GM18868 (cell line): ENCODE data around the gene LPP.
A peak's percentile ranks its signal among the peaks of the same experiment; 100 is the strongest.

Source experiments
- ATAC-seq: cut with Tn5 transposase; IDR thresholded peaks from one replicate; pipeline ENCODE4 v1.9.1; 2021; ENCODE audit warnings: mild to moderate bottlenecking, moderate library complexity; ENCODE audit not compliant: unreplicated experiment

Gene LPP

DNA sequence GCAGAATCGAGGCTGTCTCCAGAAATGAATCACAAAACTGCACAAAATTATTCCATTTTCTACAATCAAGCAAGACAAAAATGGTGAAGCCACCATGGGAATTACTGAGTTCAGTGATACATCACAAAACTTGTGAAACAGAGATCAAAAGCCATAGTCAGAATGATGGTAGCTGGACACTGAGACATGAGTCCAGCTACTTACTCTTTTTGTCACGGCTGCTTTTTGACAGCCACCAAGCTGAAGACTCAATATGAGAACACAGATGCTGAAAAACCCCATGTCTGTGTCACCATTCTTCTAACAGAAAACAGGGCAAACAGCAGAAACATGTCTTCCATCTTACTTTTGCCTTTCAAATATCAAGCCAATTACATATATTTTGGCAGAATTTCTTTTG lies 237.6 kb downstream of the LPP start:
- ATAC-seq = no peak

DNA sequence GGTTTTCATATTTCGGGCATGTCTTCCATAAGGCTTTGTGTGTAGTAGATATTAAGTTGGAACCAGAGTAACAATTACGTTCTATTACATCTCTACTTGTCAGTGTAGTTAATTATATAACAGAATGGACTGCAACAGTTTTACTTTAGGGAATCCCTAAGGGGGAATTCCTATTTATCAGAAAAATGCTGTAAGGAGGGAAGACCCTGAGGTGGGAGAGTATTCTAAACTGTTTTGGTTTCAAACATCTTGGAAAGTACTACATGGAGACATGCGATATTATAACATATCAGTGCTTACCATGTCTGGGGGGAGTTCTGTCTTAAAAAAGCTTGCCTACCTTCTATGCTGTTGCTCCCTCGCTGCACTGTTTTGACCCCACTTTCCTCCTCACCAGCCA lies 238.1 kb downstream of the LPP start:
- no peak for ATAC-seq

DNA sequence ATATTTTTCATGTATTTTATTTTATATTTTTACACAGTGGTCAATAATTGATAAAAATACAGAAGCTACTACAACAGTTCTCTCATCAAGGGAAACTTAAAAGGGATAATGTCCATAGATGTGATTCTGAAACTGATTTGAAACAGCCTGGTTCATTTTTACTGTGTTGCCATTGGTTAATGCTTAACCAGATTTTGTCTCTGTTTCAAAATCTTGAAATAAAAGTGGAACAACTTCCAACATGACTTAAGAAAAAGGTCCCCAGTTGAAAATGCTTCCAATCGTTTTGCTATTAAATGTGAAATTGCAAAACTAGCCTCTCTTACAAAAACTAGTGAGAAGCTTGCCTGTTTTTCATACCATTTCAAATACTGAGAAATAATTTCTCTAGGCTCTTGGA lies 240.7 kb downstream of the LPP start:
- no peak for ATAC-seq

DNA sequence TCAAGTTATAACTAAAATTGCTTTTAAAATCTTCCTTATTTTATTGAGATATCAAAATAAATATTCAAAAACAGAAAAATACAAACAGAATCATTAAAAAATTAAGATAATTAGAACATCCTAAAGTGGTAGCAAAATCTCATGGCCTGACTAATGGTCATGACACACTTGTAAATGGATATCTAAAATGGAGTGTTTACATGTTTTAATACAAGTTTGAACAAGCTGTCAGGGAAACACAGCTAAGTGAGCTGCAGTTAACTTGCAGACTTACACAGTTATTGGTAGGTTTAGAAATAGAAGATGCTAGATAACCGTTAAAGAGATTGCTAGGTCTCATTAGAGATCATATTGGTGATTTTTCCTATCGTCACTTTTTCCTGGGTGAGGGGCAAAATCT lies 242.3 kb downstream of the LPP start:
- ATAC-seq = no peak

DNA sequence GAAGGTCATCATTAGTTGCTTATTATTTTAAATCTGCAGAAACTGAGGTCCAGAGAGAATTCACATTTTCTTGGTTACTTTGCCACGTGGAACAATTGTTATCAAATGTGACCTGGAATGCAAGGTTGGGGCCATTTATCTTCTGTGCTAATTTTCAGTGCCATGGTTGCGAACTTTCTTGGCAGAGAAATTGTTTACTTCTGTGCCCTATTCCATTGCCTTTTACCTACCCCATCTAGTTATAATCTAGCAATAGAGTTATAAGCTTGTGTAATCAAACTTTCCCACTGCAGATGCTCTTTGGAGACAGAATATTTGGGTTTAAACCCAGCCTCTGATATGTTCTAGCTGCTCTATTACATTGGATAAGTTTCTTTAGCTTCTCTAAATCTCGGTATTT lies 242.9 kb downstream of the LPP start:
- ATAC-seq = no peak

DNA sequence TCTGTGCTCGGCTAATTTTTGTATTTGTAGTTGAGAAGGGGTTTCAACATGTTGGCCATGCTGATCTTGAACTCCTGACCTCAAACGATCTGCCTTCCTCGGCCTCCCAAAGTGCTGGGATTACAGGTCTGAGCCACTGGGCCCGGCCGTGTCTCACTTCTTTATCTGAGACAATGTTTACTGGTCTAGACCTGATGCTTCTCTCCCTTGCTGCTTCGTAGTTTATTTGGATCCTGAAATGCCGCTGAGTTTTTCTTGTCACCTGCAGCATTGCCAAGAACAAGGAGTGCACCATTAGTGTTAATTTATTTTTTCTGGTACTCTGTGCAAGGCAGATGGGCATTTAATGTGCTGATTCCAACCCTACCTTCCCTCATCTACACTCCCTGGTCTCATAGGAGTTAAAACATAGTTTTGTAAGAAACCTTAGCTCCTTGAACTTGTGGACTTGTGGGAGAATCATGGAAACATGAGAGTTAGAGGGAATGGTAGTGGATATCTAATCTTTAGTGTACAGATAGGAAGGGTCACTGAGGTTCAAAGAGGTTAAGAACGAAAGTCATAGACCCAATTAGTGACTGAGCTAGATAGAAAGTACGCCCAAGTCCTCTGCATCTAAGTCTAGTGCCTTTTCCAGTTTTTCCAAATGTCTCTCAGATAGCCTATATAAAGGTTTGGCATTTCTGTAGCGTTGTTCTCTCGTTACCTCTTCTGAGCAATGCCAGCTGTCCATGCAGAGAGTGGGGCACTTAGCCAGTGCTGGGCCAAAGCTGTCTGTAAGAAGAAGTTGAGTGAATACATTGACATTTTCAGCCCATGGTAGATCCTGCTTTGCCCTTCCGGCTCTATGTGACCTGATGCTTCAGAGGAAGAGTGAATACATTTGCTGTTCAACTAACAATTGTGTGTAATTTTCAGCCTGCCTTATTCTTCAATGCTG lies 244.1 kb downstream of the LPP start:
- no peak for ATAC-seq

DNA sequence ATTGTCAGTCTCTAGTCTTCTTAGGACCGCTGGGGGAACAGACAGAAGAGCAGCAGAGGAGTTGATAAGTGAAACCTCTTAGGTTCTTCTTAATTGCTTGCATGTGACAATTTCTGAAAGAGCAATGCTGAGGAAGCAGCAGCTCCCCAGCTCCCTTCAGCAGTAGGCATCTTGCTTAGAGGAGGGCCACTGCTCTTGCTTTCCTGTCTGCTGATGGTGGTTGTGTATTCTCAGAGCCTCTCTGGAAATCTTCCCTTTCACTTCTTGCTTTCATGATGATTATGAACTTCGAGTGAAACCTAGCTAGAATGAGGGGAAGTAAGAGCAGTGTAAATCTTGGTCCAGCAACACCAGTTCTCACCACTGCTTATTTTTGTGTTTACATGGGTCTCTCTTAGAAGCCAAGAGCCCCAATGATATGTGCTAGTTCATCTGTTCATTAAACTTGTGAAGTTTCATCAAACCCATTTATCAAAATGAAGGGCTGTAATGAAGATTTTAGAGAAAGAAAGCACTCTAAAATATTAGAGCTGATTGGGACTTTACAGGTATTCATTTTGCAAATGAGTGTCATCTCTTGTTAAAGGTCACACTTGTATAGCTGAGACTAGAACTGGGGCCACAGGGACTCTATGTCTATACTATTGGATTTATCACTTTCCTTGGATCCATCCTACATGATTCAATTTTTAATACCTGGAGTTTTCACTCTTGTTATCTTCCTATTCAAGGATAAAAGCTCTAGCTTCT lies 246.7 kb downstream of the LPP start:
- ATAC-seq = peak; percentile 94

DNA sequence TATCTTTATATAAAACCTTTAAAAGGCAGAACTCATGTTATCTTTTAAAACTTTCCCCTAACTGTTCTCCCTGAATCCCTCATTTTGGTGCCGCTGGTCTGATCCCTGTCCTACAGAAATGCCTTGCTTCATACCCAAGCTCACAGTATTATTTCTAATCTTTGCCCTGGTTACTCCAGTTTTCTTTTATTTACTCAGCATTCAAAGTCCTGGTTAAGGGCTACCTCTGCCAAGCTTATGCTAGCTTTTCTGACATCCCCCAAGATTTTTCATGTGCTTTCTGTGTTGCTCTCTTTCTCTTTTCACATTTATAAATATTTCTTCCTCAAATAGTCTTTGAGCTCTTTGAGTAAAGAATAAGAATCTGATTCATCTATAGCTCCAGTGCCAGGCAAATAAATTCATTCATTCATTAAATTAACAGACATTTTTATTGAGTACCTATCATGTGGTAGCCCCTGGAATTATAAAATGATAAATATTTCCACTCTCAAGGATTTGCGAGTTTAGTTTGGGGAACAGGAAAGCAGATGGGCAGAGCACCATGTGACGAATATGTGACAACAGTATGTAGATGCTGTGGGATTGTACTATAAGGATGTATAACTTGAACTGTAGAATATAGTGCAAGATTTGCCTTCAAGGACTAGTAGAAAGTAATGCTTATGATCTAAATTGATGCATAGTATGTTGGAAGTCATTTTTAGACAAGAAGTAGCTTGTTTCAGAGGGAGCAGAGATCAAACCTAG lies 247.5 kb downstream of the LPP start:
- ATAC-seq = no peak

DNA sequence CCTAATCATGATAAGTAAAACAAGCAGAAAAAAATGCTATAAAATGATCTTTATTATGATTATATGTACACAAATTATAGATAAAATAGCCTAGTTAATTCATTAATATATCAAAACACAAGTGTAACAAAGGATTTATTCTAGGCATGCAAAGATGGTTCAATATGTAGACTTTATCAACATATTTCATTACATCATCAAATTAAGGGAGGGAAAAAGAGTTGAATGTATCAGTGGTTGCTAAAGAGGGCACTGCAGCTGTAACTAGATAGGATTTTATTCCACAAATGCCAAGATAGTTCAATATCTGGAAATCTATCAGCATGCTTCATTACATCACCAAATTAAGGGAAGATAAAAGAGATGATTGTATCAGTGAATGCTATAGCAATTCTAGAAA lies 248.3 kb downstream of the LPP start:
- ATAC-seq = no peak

DNA sequence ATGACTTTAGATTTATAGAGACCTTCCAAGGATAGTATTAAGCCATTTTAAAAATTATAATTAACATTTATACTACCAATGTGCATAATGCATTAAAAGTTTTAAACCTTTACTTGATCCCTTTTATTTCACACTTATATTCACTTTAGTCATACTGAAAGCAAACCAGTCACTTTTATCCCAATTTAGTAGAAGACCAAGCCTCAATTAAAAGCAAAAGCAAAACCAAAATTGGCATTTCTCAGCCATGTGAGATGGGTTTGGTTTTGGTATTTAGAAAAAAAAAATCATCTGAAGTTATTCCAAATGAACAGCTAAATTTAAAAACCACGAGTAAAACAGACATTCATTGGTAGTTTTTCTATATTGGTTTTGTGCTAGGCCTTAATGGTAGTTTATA lies 249.4 kb downstream of the LPP start:
- ATAC-seq = no peak

DNA sequence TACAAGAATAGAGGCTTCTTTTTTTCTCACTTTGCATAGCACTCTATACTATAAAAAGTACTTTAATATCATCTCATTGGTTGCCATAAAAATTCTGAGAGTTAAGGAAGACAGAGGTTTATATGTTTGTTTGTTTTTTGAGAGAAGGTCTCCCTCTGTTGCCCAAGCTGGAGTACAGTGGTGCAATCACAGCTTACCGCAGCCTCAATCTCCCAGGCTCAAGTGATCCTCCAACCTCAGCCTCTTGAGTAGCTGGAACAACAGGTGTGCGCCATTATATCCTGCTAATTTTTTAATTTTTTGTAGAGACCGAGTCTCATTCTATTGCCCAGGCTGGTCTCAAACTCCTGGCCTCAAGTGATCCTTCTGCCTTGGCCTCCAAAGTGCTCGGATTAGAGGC lies 250.2 kb downstream of the LPP start:
- ATAC-seq = no peak

DNA sequence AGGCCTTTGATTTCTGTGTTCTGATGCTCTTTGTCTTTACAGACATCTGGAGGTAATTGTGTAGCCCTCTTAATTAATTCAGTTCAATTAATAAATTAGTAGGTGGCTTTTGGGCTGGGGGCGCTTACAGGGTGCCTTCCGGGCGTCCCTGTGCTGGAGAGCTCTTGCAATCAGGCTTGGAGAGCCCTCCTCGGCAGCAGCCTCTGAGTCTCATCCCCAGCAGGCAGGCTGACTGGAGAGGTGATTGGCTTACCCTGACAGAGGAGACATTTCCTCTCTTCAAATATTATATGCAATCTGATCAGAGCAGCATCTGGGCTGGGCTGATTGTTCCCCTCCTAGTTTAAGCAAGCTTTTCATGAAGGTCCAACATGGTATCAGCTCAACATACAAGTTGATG lies 250.7 kb downstream of the LPP start:
- no peak for ATAC-seq

DNA sequence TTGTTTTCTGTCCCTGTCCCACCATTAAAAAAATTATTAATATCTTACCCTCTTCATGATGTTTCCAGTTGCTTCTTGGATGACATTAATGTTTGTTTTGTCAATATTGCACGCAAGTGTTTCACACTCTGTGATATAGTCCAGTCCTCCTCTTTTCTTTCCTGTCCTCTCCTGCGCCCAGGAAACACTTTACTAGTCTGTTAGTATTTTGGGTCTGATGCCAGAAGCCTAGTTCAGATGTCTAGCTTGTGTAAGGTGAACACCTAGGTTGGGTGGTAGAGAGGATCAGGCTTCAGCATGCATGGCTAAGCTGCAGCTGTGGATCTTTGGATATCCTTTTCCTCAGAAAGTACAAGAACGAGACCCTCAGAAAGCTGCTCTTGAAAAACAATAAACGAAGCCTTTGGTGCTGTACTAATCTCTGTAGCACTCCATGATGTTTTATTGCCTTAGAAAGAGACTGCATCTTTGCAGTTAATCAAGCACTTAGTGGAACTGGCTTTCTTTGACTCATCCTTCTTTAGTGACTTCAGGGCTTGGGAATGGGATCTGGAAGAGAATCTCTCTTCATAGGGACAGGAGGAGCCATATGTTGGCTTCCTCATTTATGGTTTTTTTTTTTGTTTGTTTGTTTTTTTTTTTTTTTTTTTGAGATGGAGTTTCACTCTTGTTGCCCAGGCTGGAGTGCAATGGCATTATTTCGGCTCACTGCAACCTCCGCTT lies 253.4 kb downstream of the LPP start:
- no peak for ATAC-seq

DNA sequence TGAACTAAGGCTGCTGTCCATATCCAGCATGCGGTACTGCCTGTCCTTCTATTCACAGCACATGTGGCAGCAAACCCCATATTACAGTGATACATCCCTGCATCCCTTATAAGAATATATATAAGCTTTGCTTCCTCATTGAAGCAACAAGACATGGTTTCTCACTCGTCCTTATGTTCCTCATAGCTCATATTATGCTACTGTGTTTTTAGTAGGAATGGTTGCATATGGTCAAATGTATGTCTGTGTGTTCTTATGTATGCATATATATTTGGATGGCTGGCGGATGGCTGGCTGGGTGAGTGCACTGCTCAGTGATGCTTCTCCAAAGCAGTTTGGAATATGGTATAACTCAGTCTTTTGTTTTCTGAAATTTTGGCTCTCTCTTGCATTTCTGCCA lies 254.9 kb downstream of the LPP start:
- no peak for ATAC-seq

DNA sequence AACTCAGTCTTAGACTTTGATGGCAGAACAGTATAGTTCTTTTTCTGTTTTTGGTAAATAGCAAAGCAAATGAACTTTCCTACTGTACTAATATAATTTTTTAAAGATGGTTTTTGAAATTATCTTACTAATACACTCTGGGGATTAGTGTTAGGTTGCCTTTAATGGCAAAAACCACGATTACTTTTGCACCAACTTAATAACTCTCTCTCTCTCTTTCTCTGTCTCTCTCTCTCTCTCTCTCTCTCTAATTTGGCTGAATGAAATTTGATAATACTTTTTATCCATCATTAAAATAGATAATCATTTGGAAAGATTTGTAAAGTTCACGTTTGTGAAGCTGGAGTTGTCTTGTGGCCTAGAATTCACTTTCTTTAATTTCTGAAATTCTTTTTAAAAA lies 257.8 kb downstream of the LPP start:
- no peak for ATAC-seq

DNA sequence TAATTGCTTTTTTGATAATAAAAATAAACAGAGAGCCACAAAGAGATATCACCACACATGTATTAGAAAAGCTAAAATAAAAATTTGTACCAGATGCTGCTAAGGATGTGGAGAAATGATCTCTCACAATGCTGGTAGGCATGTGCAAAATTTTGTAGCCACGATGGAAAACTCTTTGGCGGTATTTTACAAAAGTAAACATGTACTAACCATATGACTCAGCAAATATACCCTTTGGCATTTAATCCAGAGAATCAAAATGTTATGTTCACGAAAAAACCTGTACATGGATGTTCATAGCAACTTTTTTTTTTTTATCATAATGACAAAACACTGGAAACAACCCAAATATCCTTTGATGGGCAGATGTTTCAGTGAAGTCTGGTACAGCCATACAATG lies 261.2 kb downstream of the LPP start:
- no peak for ATAC-seq

DNA sequence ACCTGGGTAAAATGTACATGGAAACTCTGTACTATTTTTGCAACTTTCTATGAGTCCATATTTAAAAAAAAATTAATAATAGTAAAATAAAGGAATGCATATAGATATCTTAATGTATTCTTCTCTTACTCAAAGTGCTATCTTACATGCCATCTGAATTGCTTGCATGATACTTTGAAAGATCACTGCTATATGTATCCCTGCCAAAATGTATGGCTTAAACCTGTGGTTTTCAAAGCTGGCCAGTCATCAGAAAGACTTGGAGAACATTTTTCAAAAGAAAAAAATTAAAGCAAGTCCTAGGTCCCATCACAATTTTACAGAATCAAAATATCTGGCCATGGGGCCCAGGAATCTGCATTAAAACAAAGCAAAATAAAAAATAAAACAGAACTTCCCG lies 262.1 kb downstream of the LPP start:
- no peak for ATAC-seq

DNA sequence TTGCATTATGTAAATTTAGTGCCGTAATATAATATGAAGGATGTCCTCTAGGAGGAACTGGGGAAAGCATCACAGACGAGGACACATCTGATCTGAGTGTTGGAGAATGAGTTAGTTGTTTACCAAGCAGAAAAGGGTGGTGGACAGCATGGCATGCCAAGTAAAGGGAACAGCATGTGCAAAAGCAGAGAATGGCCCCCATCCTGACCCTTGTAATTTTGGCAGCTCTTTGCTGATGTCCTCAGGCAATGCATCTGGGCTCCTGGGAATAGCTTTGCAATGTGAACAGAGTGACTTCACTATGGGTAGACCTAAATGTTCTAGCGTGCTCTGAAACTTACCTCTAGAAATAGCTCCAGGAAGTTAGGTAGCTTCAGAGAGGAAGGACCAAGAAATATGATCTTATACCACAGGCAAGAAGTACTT lies 263.3 kb downstream of the LPP start:
- peak; percentile 38 for ATAC-seq

DNA sequence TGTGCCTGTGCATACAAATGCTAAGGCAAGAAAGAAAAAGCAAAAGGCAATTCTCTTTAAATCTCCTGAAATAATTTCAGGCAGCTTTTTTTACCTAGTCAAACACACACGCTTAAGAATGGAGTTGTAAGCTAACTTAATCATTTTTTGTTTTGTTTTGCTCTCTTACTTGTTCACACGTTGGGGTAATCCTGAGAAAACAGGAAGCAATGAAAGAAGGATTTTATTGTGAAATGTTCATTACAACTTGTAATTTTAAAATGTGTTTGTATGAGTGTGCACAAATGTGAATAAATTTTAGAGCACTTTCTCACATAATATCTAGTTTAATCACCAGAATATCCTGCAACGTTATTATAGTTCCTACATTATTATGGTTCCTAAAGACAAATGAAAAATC lies 263.8 kb downstream of the LPP start:
- no peak for ATAC-seq

DNA sequence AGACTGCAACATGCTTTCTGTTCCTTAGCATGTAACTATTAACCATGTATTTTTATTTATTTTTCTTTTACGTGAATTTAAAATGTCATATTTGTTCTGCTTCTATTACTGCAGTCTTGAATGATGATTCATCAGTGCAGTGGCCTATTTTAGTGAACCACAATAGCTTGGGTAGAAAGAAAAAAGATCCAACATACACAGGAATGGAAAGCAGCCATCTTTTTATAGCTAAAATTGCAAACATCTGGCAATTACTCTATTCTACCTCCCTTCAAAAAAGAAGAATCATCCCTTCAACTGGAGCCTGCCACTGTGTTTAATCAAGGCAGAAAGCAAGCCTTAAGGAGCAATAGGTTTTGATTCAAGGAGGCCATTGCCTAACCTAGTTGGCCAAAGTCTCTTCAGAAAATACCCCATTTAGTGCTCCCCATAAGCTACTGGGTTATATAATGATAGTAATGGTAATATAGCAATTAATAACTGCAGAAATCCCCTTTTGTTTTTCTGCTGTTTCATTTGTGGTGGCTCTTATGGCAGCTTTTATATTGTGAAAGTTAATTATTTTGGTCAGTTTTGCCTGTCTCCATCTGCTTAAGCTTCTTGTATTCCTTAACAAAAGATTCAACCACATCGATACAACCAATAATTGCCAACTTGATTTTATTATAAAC lies 267.3 kb downstream of the LPP start:
- peak; percentile 18 for ATAC-seq
